Thyroid gland (tissue), 4 donors: Measurements from ENCODE around the gene PDCD2L. TPM values are rescaled to one million over a fixed set of nuclear protein-coding genes. Genes with fewer than 3 reads are reported as not detected.
"Not testable (repeated sequence)": the region's sequence is repeated elsewhere in the genome, so short reads cannot be mapped to it uniquely, and the experiment has no call there.

ENCODE experiments used
- DNase-seq, 2 donors: peaks; one replicate each; pipeline ENCODE4 v3.0.0-alpha.2; 2019
- H3K27ac ChIP-seq, 3 donors: fragments of 200-600 bp; sonication (generic); 1 replicate in 2 of 3; 2 replicates in 1 of 3; pipeline ENCODE4 v1.5.1; 2016 to 2019; ENCODE audit warnings: mild to moderate bottlenecking in 1 of 3, moderate library complexity in 1 of 3
- H3K27me3 ChIP-seq: fragments of 200-600 bp; sonication (generic); one replicate; pipeline ENCODE4 v1.5.1; 2019
- H3K36me3 ChIP-seq, 2 donors: fragments of 200-600 bp; sonication (generic); one replicate each; pipeline ENCODE4 v1.5.1; 2016 to 2019
- H3K4me1 ChIP-seq, 2 donors: fragments of 200-600 bp; sonication (generic); one replicate each; pipeline ENCODE4 v1.5.1; 2017 to 2019
- H3K4me3 ChIP-seq, 3 donors: fragments of 200-600 bp; sonication (generic); replicated peaks in 1 of 3; 1 replicate in 2 of 3; 2 replicates in 1 of 3; pipeline ENCODE4 v1.5.1; 2016; ENCODE audit warnings: mild to moderate bottlenecking in 1 of 3
- H3K9me3 ChIP-seq: fragments of 200-600 bp; sonication (generic); one replicate; pipeline ENCODE4 v1.5.1; 2017
- CTCF ChIP-seq, 6 experiments: fragments of 200-600 bp in 3 of 6; fragments of 450-650 bp in 3 of 6; sonication (generic) in 3 of 6; IDR thresholded peaks; one replicate each; pipeline ENCODE4 v1.5.1; 2016 to 2019; ENCODE audit warnings: antibody characterized with exemption in 6 of 6, mild to moderate bottlenecking in 2 of 6, inconsistent platforms in 1 of 6, moderate library complexity in 1 of 6
- POLR2A ChIP-seq, 2 donors: fragments of 450-650 bp; IDR thresholded peaks; one replicate each; pipeline ENCODE4 v1.6.1; 2017; ENCODE audit warnings: antibody characterized with exemption in 2 of 2, mild to moderate bottlenecking in 2 of 2, moderate library complexity in 1 of 2
- WGBS, 2 donors: methylation state at CpG; one replicate each; pipeline ENCODE4 v1.1.5; 2017; 5-methylcytosine and 5-hydroxymethylcytosine counted together
- intact Hi-C: fragments of 100-400 bp; cut with DNase I; formaldehyde crosslinking; loops from one replicate; pipeline ENCODE4 v1.15.1; 2023
- total RNA-seq, 4 donors: library from RNA; depleted of rRNA; stranded (reverse); fragments of >200 nt; gene quantifications; one replicate each; pipeline ENCODE4 v1.2.3, GENCODE V29; 2016

PDCD2L gene
- total RNA-seq, 4 donors from 2014 or later = 7.9 to 15.9 (median 11.8) TPM

- Histone ChIP-seq H3K9me3 (no peaks in the 10 kb centered on the region), H3K4me3 (no peak overlapping the region), H3K27ac (no peak overlapping the region), H3K36me3 (peaks cover 31 to 56% of the 10 kb centered on the region in 2 donors), H3K4me1 (no peaks in the 10 kb centered on the region), H3K27me3 (no peaks in the 10 kb centered on the region)
- WGBS, 2 donors = 93 to 96% methylated on average over 3 of the region's 3 CpGs
- DNase-seq = no peak
- TF ChIP-seq POLR2A (IDR thresholded peaks at IDR 0.05) = no peak
- intact Hi-C loops = no loop called here
These were observed 50.5 kb downstream of the PDCD2L start for GRCh38 chr19:34454685-34455084.

DNA sequence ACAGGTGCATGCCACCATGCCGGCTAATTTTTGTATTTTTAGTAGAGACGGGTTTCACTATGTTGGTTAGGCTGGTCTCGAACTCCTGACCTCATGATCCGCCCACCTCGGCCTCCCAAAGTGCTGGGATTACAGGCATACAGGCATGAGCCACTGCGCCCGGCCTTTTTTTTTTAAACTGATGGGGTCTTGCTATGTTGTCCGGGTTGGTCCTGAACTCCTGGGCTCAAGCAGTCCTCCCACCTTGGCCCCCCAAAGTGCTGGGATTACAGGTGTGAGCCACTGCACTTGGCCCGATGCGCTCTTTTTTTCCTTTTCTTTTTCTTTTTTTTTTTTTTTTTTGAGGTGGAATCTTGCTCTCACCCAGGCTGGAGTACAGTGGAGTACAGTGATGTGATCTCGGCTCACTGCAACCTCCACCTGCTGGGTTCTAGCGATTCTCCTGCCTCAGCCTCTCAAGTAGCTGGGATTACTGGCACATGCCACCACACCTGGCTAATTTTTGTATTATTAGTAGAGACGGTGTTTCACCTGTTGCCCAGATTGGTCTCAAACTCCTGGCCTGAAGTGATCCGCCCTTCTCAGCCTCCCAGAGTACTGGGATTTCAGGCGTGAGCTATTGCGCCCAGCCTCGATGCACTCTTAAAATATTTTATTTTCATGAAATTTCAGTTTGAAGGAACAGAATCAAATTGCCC, 51.7 kb downstream of the PDCD2L start:
- not testable (repeated sequence) for H3K9me3 ChIP-seq
- peaks cover 35 to 56% of the 10 kb centered on the region in 2 donors for H3K36me3 ChIP-seq
- 90 to 96% methylated on average over 17 of the region's 17 CpGs for whole genome bisulfite sequencing, 2 donors

GRCh38 chr19:34457446-34457845, 53.2 kb downstream of the PDCD2L start:
- Histone ChIP-seq H3K36me3 (peaks cover 43 to 62% of the 10 kb centered on the region in 2 donors), H3K27me3 (no peaks in the 10 kb centered on the region), H3K4me3 (no peak overlapping the region), H3K27ac (no peak overlapping the region), H3K4me1 (no peaks in the 10 kb centered on the region), H3K9me3 (no peaks in the 10 kb centered on the region)
- 62 to 82% methylated on average over 4 of the region's 4 CpGs for WGBS, 2 donors
- intact Hi-C loops = no loop called here
- TF ChIP-seq POLR2A (IDR thresholded peaks at IDR 0.05) (no peak), CTCF (IDR thresholded peaks at IDR 0.05) (no peak)
- no peak for DNase-seq

More for the DNA sequence above, 51.7 kb downstream of the PDCD2L start:
- H3K4me3 ChIP-seq, H3K4me1 ChIP-seq, H3K27ac ChIP-seq, intact Hi-C loops, H3K27me3 ChIP-seq, DNase-seq: not testable (repeated sequence)

- no peak overlapping the region for H3K27ac ChIP-seq
- no peak for DNase-seq
- peaks cover 56 to 66% of the 10 kb centered on the region in 2 donors for H3K36me3 ChIP-seq
- no peaks in the 10 kb centered on the region for H3K27me3 ChIP-seq
- TF ChIP-seq CTCF (IDR thresholded peaks at IDR 0.05) (no peak), POLR2A (IDR thresholded peaks at IDR 0.05) (no peak)
- H3K4me3 ChIP-seq = no peak overlapping the region
- WGBS, 2 donors = 91 to 94% methylated on average over 5 of the region's 5 CpGs
- H3K4me1 ChIP-seq = no peaks in the 10 kb centered on the region
- H3K9me3 ChIP-seq = no peaks in the 10 kb centered on the region
- intact Hi-C loops = no loop called here
These were observed 54.5 kb downstream of the PDCD2L start for GRCh38 chr19:34458677-34459076.

DNA sequence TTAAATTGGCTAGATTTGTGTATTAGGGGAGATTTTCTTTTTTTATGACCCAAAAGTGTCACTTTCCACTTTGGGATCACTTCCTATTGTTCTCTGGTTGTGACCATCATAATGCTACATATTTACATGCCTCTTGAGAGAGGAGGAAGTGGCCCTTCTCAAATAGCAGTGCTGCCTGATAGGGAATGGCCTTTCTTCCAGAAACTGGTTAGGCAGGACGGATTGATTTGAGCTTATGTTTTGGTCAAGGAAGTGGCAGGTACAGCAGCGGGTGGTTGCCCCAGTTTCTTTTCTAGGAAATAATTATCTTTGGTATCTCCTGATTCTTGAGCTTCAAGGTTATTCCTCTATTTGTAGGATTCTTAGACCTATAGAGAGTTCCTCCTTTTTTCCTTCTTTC, 55.4 kb downstream of the PDCD2L start:
- Histone ChIP-seq H3K36me3 (peaks cover 59 to 68% of the 10 kb centered on the region in 2 donors), H3K4me3 (no peak overlapping the region), H3K27me3 (no peaks in the 10 kb centered on the region), H3K9me3 (no peaks in the 10 kb centered on the region), H3K4me1 (no peaks in the 10 kb centered on the region), H3K27ac (no peak overlapping the region)
- intact Hi-C loops = no loop called here
- TF ChIP-seq POLR2A (IDR thresholded peaks at IDR 0.05) (no peak), CTCF (IDR thresholded peaks at IDR 0.05) (no peak)
- 92 to 96% methylated on average over 2 of the region's 2 CpGs for WGBS, 2 donors
- no peak for DNase-seq

GRCh38 chr19:34461375-34462100, 57.3 kb downstream of the PDCD2L start:
- Histone ChIP-seq H3K4me1 (no peaks in the 10 kb centered on the region), H3K9me3 (no peaks in the 10 kb centered on the region), H3K4me3 (no peak overlapping the region), H3K36me3 (peaks cover 54 to 76% of the 10 kb centered on the region in 2 donors), H3K27me3 (no peaks in the 10 kb centered on the region), H3K27ac (no peak overlapping the region)
- TF ChIP-seq POLR2A (IDR thresholded peaks at IDR 0.05) (no peak), CTCF (IDR thresholded peaks at IDR 0.05) (no peak)
- intact Hi-C loops = no loop called here
- no peak for DNase-seq
- WGBS, 2 donors = 82 to 89% methylated on average over 5 of the region's 5 CpGs

DNA sequence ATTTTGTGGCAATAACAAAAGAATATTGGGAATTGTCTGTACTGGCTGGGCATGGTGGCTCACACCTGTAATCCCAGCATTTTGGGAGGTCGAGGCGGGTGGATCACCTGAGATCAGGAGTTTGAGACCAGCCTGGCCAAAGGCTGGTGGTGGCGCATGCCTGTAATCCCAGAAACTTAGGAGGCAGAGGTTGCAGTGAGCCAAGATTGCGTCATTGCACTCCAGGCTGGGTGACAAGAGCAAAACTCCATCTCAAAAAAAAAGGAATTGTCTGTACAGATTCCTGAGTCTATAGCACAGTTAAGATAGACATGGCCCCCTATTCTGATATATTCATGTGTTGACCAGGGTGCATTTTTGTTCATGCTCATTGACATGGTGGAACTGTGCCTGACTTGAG, 60.6 kb downstream of the PDCD2L start:
- not testable (repeated sequence) for H3K4me1 ChIP-seq

More for the DNA sequence above, 60.6 kb downstream of the PDCD2L start:
- 96 to 98% methylated on average over 4 of the region's 4 CpGs for WGBS, 2 donors
- peaks cover 67 to 90% of the 10 kb centered on the region in 2 donors for H3K36me3 ChIP-seq
- H3K27me3 ChIP-seq, H3K27ac ChIP-seq, H3K9me3 ChIP-seq, DNase-seq, intact Hi-C loops, H3K4me3 ChIP-seq: not testable (repeated sequence)
